Measurements from ENCODE around the gene FAM156A.
"Not testable (repeated sequence)": the region's sequence is repeated elsewhere in the genome, so short reads cannot be mapped to it uniquely, and the experiment has no call there.

The FAM156A gene

DNA sequence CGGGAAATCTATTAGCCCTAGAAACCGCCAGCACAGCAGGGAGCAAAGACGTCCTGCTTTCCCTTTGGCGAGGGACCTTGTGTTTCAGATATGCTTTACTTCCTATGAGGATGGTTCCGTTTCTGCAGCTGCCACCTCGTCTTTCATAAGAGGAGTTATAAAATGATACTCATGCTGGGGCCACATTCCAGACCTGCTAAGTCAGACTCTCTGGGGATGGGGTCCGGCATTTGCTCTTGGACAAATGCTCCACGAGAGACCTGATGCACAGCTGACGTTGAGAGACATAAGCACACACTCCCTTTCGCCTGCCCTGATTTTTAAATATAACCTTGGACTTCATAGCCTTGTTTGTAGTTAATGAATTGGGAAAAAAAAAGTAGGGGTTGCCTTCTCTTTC, 16.6 kb downstream of the FAM156A start:
- H3K4me3 Mint-ChIP-seq; H3K27me3 Mint-ChIP-seq (ENCODE audit: low read depth); H3K27ac Mint-ChIP-seq; H3K4me1 Mint-ChIP-seq (ENCODE audit: low read depth); DNase-seq (ENCODE audit: low spot score); H3K36me3 Mint-ChIP-seq (ENCODE audit: low read depth); H3K9me3 Mint-ChIP-seq: not testable (repeated sequence)

DNA sequence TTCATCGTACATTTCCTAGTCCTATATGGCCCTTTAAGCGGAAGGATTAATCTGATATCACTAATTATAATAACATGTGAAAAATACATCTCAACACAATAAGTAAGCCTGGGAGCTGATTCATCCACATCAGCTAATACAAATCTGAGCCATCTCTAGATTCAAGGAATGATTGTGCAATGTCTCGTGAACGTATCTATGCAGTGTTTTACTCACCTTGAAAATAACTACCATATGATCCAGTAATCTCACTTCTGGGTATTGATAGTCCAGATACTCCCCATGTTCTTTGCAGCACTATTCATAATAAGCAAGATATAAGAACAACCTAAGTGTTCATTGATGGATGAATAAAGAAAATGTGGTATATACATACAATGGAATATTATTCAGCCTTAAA, 17.6 kb downstream of the FAM156A start:
- not testable (repeated sequence) for DNase-seq (ENCODE audit: low spot score); H3K4me3 Mint-ChIP-seq; H3K27me3 Mint-ChIP-seq (ENCODE audit: low read depth); H3K9me3 Mint-ChIP-seq; H3K36me3 Mint-ChIP-seq (ENCODE audit: low read depth); H3K4me1 Mint-ChIP-seq (ENCODE audit: low read depth); H3K27ac Mint-ChIP-seq

DNA sequence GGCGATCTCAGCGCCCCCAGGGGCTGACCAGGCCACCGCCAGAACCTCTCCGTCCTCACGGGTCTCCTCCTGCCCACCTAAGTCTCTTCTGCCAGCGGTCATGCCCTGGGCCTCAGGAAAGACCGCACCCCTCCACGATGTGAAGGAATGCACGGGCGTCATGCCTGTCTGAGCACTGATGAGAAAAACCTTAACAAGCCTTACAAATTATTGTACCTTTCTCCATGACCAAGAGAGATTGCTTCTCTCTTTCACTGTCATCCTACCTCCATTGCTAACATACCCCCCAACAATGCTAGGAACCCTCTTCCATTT, 22.9 kb downstream of the FAM156A start:
- not testable (repeated sequence) for H3K27me3 Mint-ChIP-seq (ENCODE audit: low read depth); H3K9me3 Mint-ChIP-seq; H3K4me1 Mint-ChIP-seq (ENCODE audit: low read depth); DNase-seq (ENCODE audit: low spot score); H3K36me3 Mint-ChIP-seq (ENCODE audit: low read depth)
- H3K4me3 Mint-ChIP-seq, result peak overlapping the region; percentile 89
- peak overlapping the region; percentile 96 for H3K27ac Mint-ChIP-seq

DNA sequence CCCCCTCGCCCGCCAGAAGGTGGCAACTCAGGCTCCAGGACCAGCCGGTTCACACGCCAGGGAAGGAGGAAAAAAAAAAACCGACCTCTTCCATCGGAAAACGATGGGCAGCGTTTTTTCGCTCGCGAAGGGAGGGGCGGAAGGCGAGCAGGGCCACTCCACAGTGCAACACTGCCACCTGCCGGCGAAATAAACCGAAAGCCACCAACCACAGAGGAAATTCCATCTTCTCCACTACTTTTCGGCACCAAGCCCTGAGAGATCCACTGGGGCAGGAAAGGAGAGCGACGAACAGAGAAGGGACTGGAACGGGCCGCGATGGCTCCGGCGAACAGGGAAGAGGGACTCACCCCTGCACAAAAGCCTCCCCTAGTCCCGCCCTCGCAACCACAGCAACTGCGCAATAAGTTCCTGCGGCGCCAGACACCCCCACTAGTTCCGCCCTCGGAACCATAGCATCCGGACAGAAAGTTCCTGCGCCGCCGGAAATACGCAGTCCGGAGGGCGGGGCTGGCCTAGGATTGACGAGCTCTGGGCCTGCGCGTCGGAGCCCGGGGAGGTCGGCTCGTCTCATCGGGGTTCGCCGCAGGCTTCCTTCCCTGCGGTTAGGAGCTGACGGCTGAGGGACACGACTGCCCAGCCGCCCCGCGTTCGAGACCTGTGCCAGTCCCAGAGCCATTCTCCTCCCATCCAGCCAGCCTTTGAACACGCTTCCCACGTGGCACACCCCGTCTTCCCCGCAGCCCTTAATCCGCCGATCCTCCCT, 23.4 kb downstream of the FAM156A start:
- peak; percentile 89 for DNase-seq (ENCODE audit: low spot score)
- Mint-ChIP-seq H3K27ac (peak overlapping the region; percentile 96), H3K4me1 (ENCODE audit: low read depth) (peaks cover 4% of the 10 kb centered on the region), H3K9me3 (no peaks in the 10 kb centered on the region), H3K36me3 (ENCODE audit: low read depth) (no peaks in the 10 kb centered on the region), H3K27me3 (ENCODE audit: low read depth) (no peaks in the 10 kb centered on the region), H3K4me3 (peak overlapping the region; percentile 89)

DNA sequence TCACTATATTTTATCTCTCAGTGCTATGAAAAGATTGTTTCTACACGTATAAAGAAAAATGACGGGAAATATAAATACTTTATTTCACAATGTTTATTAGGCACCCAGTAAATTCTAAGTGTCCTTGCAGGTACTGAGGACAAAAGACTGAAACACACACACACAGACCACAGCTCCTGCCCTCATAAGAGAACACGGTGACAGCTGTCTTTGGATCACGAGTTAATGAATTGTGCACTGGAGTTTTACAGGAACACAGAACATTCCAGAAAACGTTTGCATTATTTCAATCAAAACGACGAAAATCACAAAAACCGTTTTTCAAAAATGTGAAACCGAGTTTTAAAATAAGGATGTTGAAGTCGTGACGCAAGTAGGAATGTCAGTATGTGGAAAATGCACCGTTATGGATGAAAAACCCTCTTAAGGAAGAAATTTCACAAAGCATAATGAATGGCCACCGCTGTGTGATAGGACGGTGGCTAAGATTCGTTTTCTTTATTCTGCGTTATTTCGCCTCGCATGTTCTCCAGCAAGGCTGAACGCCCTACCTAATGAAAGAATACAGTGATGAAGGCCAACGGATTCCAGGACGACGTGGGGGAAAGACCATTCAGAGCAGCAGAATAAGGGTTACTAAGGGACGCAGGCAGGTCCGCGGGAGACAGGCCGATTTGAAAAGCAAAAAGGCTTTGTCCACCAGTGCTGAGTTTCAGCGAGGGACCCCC, 24.2 kb downstream of the FAM156A start:
- no peaks in the 10 kb centered on the region for H3K27me3 Mint-ChIP-seq (ENCODE audit: low read depth)
- no peaks in the 10 kb centered on the region for H3K9me3 Mint-ChIP-seq
- H3K36me3 Mint-ChIP-seq (ENCODE audit: low read depth), result no peaks in the 10 kb centered on the region
- H3K27ac Mint-ChIP-seq, result peak overlapping the region; percentile 96
- DNase-seq (ENCODE audit: low spot score), result no peak
- peak overlapping the region; percentile 89 for H3K4me3 Mint-ChIP-seq
- peaks cover 4% of the 10 kb centered on the region for H3K4me1 Mint-ChIP-seq (ENCODE audit: low read depth)

DNA sequence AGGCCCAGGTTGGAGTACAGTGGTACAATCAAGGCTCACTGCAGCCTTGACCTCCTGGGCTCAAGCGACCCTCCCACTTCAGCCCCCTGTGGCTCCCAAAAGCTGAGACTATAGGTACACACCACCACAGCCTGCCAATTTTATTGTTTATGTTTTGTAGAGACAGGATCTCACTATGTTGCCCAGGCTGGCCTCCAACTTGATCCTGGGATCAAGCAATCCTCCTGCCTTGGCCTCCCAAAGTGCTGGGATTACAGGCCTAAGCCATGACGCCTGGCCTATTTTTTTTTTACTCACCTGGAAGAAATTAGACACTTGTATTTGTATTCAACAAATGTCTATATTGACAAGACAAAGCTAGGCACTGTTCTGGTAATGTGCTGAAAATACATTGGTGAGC, 25.1 kb downstream of the FAM156A start:
- Mint-ChIP-seq H3K4me3 (no peak overlapping the region), H3K27ac (no peak overlapping the region), H3K9me3 (no peaks in the 10 kb centered on the region), H3K27me3 (ENCODE audit: low read depth) (no peaks in the 10 kb centered on the region), H3K4me1 (ENCODE audit: low read depth) (peaks cover 4% of the 10 kb centered on the region), H3K36me3 (ENCODE audit: low read depth) (no peaks in the 10 kb centered on the region)
- DNase-seq (ENCODE audit: low spot score), result no peak

DNA sequence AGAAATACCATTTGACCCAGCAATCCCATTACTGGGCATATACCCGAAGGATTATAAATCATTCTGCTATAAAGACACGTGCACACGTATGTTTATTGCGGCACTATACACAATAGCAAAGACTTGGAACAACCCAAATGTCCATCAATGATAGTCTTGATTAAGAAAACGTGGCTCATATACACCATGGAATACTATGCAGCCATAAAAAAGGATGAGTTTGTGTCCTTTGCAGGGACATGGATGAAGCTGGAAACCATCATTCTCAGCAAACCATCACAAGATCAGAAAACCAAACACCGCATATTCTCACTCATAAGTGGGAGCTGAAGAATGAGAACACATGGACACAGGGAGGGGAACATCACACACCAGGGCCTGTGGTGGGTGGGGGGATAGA, 28.1 kb downstream of the FAM156A start:
- not testable (repeated sequence) for H3K9me3 Mint-ChIP-seq; H3K27me3 Mint-ChIP-seq (ENCODE audit: low read depth); H3K27ac Mint-ChIP-seq; H3K36me3 Mint-ChIP-seq (ENCODE audit: low read depth); DNase-seq (ENCODE audit: low spot score); H3K4me3 Mint-ChIP-seq
- H3K4me1 Mint-ChIP-seq (ENCODE audit: low read depth), result peaks cover 11% of the 10 kb centered on the region

DNA sequence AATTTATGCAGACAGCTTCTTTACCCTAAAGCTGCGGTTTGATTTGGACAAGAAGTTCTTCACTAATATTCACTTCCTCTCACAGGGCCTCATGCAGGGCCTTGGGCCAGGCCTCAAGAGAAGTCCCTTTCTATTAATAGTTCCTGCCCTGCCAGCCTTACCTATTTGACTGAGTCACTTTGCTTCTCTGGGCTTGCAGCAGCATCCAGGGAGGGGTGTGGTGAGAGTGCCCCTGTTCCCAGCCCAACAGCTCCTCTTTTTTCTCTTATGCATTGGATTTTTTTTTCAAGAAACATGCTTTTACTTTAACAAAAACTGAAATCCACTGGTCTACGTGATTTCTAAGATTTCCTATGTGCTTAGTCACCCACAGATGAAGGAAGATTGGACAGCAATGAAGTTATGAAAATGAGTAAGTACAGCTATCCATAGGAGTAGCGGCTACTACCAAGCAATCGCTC, 34.5 kb downstream of the FAM156A start:
- Mint-ChIP-seq H3K27me3 (ENCODE audit: low read depth) (peaks cover 4% of the 10 kb centered on the region), H3K4me3 (no peak overlapping the region), H3K4me1 (ENCODE audit: low read depth) (peaks cover 12% of the 10 kb centered on the region), H3K9me3 (no peaks in the 10 kb centered on the region), H3K36me3 (ENCODE audit: low read depth) (no peaks in the 10 kb centered on the region), H3K27ac (no peak overlapping the region)
- no peak for DNase-seq (ENCODE audit: low spot score)

DNA sequence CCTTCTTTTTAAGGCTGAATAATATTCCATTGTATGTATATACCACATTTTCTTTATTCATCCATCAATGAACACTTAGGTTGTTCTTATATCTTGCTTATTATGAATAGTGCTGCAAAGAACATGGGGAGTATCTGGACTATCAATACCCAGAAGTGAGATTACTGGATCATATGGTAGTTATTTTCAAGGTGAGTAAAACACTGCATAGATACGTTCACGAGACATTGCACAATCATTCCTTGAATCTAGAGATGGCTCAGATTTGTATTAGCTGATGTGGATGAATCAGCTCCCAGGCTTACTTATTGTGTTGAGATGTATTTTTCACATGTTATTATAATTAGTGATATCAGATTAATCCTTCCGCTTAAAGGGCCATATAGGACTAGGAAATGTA, 43.6 kb downstream of the FAM156A start:
- not testable (repeated sequence) for DNase-seq (ENCODE audit: low spot score); H3K9me3 Mint-ChIP-seq; H3K36me3 Mint-ChIP-seq (ENCODE audit: low read depth); H3K27me3 Mint-ChIP-seq (ENCODE audit: low read depth); H3K4me1 Mint-ChIP-seq (ENCODE audit: low read depth); H3K4me3 Mint-ChIP-seq; H3K27ac Mint-ChIP-seq

DNA sequence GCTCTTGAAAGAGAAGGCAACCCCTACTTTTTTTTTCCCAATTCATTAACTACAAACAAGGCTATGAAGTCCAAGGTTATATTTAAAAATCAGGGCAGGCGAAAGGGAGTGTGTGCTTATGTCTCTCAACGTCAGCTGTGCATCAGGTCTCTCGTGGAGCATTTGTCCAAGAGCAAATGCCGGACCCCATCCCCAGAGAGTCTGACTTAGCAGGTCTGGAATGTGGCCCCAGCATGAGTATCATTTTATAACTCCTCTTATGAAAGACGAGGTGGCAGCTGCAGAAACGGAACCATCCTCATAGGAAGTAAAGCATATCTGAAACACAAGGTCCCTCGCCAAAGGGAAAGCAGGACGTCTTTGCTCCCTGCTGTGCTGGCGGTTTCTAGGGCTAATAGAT, 44.6 kb downstream of the FAM156A start:
- not testable (repeated sequence) for H3K9me3 Mint-ChIP-seq; H3K27me3 Mint-ChIP-seq (ENCODE audit: low read depth); DNase-seq (ENCODE audit: low spot score); H3K4me3 Mint-ChIP-seq; H3K27ac Mint-ChIP-seq; H3K4me1 Mint-ChIP-seq (ENCODE audit: low read depth); H3K36me3 Mint-ChIP-seq (ENCODE audit: low read depth)

DNA sequence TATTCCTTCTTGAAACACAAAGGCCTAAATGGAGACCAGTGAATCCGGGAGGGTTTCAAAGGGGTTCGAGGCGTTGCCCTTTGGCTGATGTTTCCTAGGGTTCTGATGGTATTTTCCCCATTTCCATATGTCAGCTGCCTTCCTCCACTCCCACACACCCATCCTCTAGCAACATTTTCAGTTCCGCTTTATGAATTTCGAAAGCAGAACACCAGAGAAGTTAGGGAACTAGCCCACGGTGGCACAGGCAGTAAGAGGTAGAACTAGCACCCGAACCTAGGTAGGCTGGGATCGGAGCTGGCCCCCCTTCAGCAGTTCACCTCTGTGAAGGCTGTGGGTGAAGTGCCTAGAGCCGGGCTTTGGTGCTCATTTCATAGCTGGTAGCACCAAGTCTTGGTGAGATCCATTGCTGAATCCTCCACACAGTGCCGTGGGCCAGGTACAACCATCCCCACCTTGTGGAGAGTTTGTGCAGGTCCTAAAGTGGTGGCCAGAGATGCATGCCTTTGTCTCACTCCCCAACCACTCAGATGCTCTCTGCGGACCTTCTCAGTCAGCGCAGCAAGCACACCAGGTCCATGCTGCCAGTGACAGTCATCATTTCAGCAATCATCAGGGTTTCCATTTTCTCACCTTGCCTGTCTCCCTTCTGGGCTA, 48.9 kb downstream of the FAM156A start:
- H3K27ac Mint-ChIP-seq; H3K4me1 Mint-ChIP-seq (ENCODE audit: low read depth); DNase-seq (ENCODE audit: low spot score); H3K4me3 Mint-ChIP-seq; H3K36me3 Mint-ChIP-seq (ENCODE audit: low read depth); H3K9me3 Mint-ChIP-seq; H3K27me3 Mint-ChIP-seq (ENCODE audit: low read depth): not testable (repeated sequence)

DNA sequence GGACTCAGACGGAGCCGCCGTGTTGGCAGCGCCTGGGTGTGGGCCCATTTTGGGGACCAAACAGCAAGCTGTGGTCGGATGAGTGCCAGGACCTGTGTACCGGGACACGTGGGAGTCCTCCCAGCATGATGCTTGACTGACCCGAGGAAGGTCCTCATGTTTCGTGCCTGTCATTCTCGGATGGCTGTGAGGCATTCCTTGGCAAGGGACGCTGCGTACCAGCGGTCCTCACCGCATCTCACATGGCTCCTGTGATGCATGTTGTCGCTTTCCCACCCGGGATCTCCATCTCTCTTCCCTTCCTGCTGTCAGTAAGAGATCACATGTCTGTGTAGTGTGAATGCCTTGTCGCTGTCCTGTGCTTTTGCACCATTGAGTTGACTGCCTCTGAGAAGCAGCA, 50.4 kb downstream of the FAM156A start:
- not testable (repeated sequence) for DNase-seq (ENCODE audit: low spot score); H3K4me1 Mint-ChIP-seq (ENCODE audit: low read depth); H3K9me3 Mint-ChIP-seq; H3K27me3 Mint-ChIP-seq (ENCODE audit: low read depth); H3K27ac Mint-ChIP-seq; H3K36me3 Mint-ChIP-seq (ENCODE audit: low read depth); H3K4me3 Mint-ChIP-seq

DNA sequence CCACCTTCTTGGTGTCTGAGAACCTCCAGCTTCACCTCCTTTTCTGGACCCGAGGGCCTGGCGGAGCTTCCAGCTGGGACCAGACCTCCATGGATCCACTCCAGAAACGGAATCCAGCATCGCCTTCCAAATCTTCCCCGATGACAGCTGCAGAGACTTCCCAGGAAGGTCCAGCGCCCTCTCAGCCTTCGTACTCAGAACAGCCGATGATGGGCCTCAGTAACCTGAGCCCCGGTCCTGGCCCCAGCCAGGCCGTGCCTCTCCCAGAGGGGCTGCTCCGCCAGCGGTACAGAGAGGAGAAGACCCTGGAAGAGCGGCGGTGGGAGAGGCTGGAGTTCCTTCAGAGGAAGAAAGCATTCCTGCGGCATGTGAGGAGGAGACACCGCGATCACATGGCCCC, 51.2 kb downstream of the FAM156A start:
- not testable (repeated sequence) for H3K4me1 Mint-ChIP-seq (ENCODE audit: low read depth); H3K36me3 Mint-ChIP-seq (ENCODE audit: low read depth); H3K9me3 Mint-ChIP-seq; DNase-seq (ENCODE audit: low spot score); H3K27ac Mint-ChIP-seq; H3K4me3 Mint-ChIP-seq; H3K27me3 Mint-ChIP-seq (ENCODE audit: low read depth)

DNA sequence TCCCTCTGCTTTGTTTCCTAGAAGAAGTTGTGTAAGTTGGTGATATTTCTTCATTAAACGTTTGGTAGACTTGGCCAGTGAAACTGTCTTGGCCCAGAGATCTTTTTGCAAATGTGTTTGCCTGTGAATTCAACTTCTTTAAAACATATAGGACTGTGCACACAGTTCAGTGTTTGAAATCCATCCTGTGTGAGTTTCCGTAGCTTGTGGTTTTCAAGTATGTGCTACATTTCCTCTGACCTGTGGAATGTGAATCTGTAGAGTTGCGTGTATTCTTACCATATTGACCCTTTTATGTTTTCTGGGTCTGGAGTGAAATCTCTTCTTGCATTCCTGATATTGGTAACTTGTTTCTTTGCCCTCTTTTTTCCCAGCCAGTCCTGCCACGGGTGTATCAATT, 52.2 kb downstream of the FAM156A start:
- not testable (repeated sequence) for H3K4me3 Mint-ChIP-seq; DNase-seq (ENCODE audit: low spot score); H3K27ac Mint-ChIP-seq; H3K36me3 Mint-ChIP-seq (ENCODE audit: low read depth); H3K27me3 Mint-ChIP-seq (ENCODE audit: low read depth); H3K9me3 Mint-ChIP-seq; H3K4me1 Mint-ChIP-seq (ENCODE audit: low read depth)
